ENCODE measurements around the gene GPR6. TPM values are rescaled to one million over a fixed set of nuclear protein-coding genes. Genes with fewer than 3 reads are reported as not detected.

Gene GPR6
- total RNA-seq, 1 donor from 2014 or later = not detected

GRCh38 chr6:109946979-109947378 lies 31.1 kb upstream of the GPR6 start:
- H3K27ac Mint-ChIP-seq = no peak overlapping the region
- H3K4me3 Mint-ChIP-seq = no peak overlapping the region
- no peaks in the 10 kb centered on the region for H3K36me3 Mint-ChIP-seq
- TF ChIP-seq, protein P1, sequence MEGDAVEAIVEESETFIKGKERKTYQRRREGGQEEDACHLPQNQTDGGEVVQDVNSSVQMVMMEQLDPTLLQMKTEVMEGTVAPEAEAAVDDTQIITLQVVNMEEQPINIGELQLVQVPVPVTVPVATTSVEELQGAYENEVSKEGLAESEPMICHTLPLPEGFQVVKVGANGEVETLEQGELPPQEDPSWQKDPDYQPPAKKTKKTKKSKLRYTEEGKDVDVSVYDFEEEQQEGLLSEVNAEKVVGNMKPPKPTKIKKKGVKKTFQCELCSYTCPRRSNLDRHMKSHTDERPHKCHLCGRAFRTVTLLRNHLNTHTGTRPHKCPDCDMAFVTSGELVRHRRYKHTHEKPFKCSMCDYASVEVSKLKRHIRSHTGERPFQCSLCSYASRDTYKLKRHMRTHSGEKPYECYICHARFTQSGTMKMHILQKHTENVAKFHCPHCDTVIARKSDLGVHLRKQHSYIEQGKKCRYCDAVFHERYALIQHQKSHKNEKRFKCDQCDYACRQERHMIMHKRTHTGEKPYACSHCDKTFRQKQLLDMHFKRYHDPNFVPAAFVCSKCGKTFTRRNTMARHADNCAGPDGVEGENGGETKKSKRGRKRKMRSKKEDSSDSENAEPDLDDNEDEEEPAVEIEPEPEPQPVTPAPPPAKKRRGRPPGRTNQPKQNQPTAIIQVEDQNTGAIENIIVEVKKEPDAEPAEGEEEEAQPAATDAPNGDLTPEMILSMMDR (conservative IDR thresholded peaks at IDR 0.05) = no peak
- H3K27me3 Mint-ChIP-seq = peaks cover 16% of the 10 kb centered on the region
- no peaks in the 10 kb centered on the region for H3K9me3 Mint-ChIP-seq
- no peak for DNase-seq (ENCODE audit: extremely low spot score, unreplicated experiment)
- H3K4me1 Mint-ChIP-seq (ENCODE audit: unreplicated experiment) = no peaks in the 10 kb centered on the region

- H3K4me1 Mint-ChIP-seq (ENCODE audit: unreplicated experiment) = no peaks in the 10 kb centered on the region
- no peak overlapping the region for H3K4me3 Mint-ChIP-seq
- H3K27me3 Mint-ChIP-seq = no peaks in the 10 kb centered on the region
- no peak for DNase-seq (ENCODE audit: extremely low spot score, unreplicated experiment)
- H3K36me3 Mint-ChIP-seq = no peaks in the 10 kb centered on the region
- no peaks in the 10 kb centered on the region for H3K9me3 Mint-ChIP-seq
- H3K27ac Mint-ChIP-seq = no peak overlapping the region
- TF ChIP-seq, protein P1 (conservative IDR thresholded peaks at IDR 0.05) = no peak
Observed at GRCh38 chr6:109949281-109950065, 28.6 kb upstream of the GPR6 start.

DNA sequence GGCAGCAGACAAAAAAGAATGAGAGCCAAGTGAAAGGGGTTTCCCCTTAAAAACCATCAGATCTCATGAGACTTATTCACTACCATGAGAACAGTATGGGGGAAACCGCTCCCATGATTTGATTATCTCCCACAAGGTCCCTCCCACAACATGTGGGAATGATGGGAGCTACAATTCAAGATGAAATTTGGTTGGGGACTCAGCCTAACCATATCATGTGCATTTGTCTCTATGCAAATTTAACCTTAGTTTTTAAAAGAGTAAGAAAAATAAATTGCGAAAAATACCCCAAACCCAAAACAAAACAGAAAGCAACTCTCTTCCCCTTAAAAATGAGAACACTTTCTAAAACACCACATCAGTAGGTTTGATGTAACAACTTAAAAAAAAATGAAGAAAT lies 22.6 kb upstream of the GPR6 start:
- Mint-ChIP-seq H3K4me3 (no peak overlapping the region), H3K9me3 (no peaks in the 10 kb centered on the region), H3K27ac (no peak overlapping the region), H3K36me3 (no peaks in the 10 kb centered on the region), H3K4me1 (ENCODE audit: unreplicated experiment) (no peaks in the 10 kb centered on the region), H3K27me3 (peaks cover 19% of the 10 kb centered on the region)
- TF ChIP-seq, protein P1 (conservative IDR thresholded peaks at IDR 0.05) = no peak
- no peak for DNase-seq (ENCODE audit: extremely low spot score, unreplicated experiment)

DNA sequence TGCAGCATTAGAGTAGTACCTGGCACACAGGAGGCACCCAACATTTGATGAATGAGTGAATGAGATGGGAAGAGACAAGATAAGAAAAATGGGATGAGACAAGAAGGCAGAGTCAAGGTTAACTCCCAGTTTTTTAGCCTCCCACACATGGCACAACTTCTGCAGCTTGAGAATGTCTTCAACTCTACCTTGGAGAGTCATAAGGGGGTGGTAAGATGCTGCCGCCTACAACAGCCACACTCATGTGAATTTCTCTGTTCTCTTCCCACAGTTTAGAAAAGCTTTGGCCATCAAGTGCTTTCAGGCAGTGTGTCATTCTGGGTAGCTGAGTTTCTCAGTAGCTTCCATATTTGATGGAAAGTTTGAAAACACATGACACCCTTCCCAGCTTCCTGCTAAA lies 19.5 kb upstream of the GPR6 start:
- Mint-ChIP-seq H3K36me3 (no peaks in the 10 kb centered on the region), H3K9me3 (no peaks in the 10 kb centered on the region), H3K27ac (no peak overlapping the region), H3K4me3 (no peak overlapping the region), H3K4me1 (ENCODE audit: unreplicated experiment) (no peaks in the 10 kb centered on the region), H3K27me3 (peaks cover 22% of the 10 kb centered on the region)
- no peak for DNase-seq (ENCODE audit: extremely low spot score, unreplicated experiment)
- TF ChIP-seq, protein P1 (conservative IDR thresholded peaks at IDR 0.05) = no peak

GRCh38 chr6:109961611-109962041 lies 16.5 kb upstream of the GPR6 start:
- peaks cover 15% of the 10 kb centered on the region for H3K27me3 Mint-ChIP-seq
- no peak overlapping the region for H3K4me3 Mint-ChIP-seq
- TF ChIP-seq, protein P1 (conservative IDR thresholded peaks at IDR 0.05) = no peak
- H3K27ac Mint-ChIP-seq = no peak overlapping the region
- DNase-seq (ENCODE audit: extremely low spot score, unreplicated experiment) = no peak
- H3K4me1 Mint-ChIP-seq (ENCODE audit: unreplicated experiment) = no peaks in the 10 kb centered on the region
- H3K9me3 Mint-ChIP-seq = no peaks in the 10 kb centered on the region
- H3K36me3 Mint-ChIP-seq = no peaks in the 10 kb centered on the region
